DOHH2 (cell line): ENCODE results near the gene RHCG.

ENCODE experiments used
- CTCF ChIP-seq: fragments of 200-600 bp; sonication (generic); IDR thresholded peaks from one replicate; pipeline ENCODE4 v1.5.1; 2014; ENCODE audit warnings: antibody characterized with exemption, mild to moderate bottlenecking, low read depth, low read length; ENCODE audit not compliant: poor library complexity, severe bottlenecking
- EZH2phosphoT487 ChIP-seq: fragments of 200-600 bp; sonication (generic); IDR thresholded peaks from 2 replicates; pipeline ENCODE4 v1.6.1; 2017; ENCODE audit warnings: borderline replicate concordance, mild to moderate bottlenecking, antibody characterized with exemption, low read length, moderate library complexity, mixed read lengths

- TF ChIP-seq CTCF: no peak
- TF ChIP-seq EZH2phosphoT487: no peak
Measured at GRCh38 chr15:89483079-89483478, 13.3 kb downstream of the RHCG start.
